MCF 10A (cell line): ENCODE results near the gene CNOT10. TPM values are rescaled to one million over a fixed set of nuclear protein-coding genes. Genes with fewer than 3 reads are reported as not detected.
"Not testable (repeated sequence)": the region's sequence is repeated elsewhere in the genome, so short reads cannot be mapped to it uniquely, and the experiment has no call there.

ENCODE experiments used
- BruUV-seq: library from RNA; stranded (reverse); fragments of 400-500 nt; replicated peaks from 2 replicates; lab custom pipeline; 2021; lab: Mats Ljungman, UMichigan
- CTCF ChIA-PET: fragments of 300-600 bp; sonication (Branson Sonifier 250); formaldehyde crosslinking; extraction: SDS; loops from one replicate; lab custom pipeline; 2021; ENCODE audit warnings: antibody characterized with exemption, inconsistent platforms; lab: Yijun Ruan, JAX
- POLR2A ChIA-PET: fragments of 300-600, 350-650 bp; sonication (Branson Sonifier 250); formaldehyde crosslinking; extraction: SDS; loops from one replicate; lab custom pipeline; 2020; ENCODE audit warnings: antibody characterized with exemption, inconsistent platforms; lab: Yijun Ruan, JAX
- DNase-seq: peaks from one replicate; pipeline ENCODE4 v3.0.0-alpha.2; 2018; ENCODE audit not compliant: unreplicated experiment
- H3K27ac Mint-ChIP-seq: one replicate; pipeline ENCODE4 v1.8.0; 2022; ENCODE audit warnings: mild to moderate bottlenecking, low read depth, mixed read lengths; ENCODE audit not compliant: unreplicated experiment
- H3K27me3 Mint-ChIP-seq: one replicate; pipeline ENCODE4 v1.8.0; 2022; ENCODE audit warnings: mixed read lengths; ENCODE audit not compliant: insufficient read depth, unreplicated experiment
- H3K36me3 Mint-ChIP-seq: one replicate; pipeline ENCODE4 v1.8.0; 2022; ENCODE audit warnings: mild to moderate bottlenecking, moderate library complexity, mixed read lengths; ENCODE audit not compliant: insufficient read depth, unreplicated experiment
- H3K4me1 Mint-ChIP-seq: one replicate; pipeline ENCODE4 v1.8.0; 2022; ENCODE audit warnings: mixed read lengths; ENCODE audit not compliant: insufficient read depth, unreplicated experiment
- H3K4me3 Mint-ChIP-seq: one replicate; pipeline ENCODE4 v1.8.0; 2022; ENCODE audit warnings: mild to moderate bottlenecking, moderate library complexity, mixed read lengths; ENCODE audit not compliant: unreplicated experiment
- H3K9me3 Mint-ChIP-seq: one replicate; pipeline ENCODE4 v1.8.0; 2022; ENCODE audit warnings: mixed read lengths; ENCODE audit not compliant: unreplicated experiment
- intact Hi-C: fragments of 100-400 bp; cut with micrococcal nuclease; formaldehyde crosslinking; loops from 2 replicates; pipeline ENCODE4 v1.14.1; 2022
- total RNA-seq: library from RNA; stranded (reverse); gene quantifications from 2 replicates; pipeline ENCODE4 v1.2.3, GENCODE V29; 2022
- TF ChIP-seq, protein P1 (sequence below): fragments of 200-600 bp; IDR thresholded peaks from one replicate; pipeline ENCODE4 v1.8.0; 2022; ENCODE audit warnings: antibody characterized with exemption, mild to moderate bottlenecking; ENCODE audit not compliant: unreplicated experiment

The CNOT10 gene
- total RNA-seq, 1 experiment from 2014 or later, result 53.1 TPM

GRCh38 chr3:32643816-32644215 lies 41.2 kb upstream of the CNOT10 start:
- ChIA-PET POLR2A (no interaction called here), CTCF (interaction anchor here (0.6 kb wide), 4 partner anchors 16 to 357 kb away, joined by 3 to 4 read pairs (median 3); no protein-coding TSS in a partner anchor)
- TF ChIP-seq, protein P1, sequence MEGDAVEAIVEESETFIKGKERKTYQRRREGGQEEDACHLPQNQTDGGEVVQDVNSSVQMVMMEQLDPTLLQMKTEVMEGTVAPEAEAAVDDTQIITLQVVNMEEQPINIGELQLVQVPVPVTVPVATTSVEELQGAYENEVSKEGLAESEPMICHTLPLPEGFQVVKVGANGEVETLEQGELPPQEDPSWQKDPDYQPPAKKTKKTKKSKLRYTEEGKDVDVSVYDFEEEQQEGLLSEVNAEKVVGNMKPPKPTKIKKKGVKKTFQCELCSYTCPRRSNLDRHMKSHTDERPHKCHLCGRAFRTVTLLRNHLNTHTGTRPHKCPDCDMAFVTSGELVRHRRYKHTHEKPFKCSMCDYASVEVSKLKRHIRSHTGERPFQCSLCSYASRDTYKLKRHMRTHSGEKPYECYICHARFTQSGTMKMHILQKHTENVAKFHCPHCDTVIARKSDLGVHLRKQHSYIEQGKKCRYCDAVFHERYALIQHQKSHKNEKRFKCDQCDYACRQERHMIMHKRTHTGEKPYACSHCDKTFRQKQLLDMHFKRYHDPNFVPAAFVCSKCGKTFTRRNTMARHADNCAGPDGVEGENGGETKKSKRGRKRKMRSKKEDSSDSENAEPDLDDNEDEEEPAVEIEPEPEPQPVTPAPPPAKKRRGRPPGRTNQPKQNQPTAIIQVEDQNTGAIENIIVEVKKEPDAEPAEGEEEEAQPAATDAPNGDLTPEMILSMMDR, result no peak
- Mint-ChIP-seq H3K27ac (no peak overlapping the region), H3K36me3 (no peaks in the 10 kb centered on the region), H3K9me3 (no peaks in the 10 kb centered on the region), H3K27me3 (peaks cover 22% of the 10 kb centered on the region), H3K4me1 (no peaks in the 10 kb centered on the region), H3K4me3 (no peak overlapping the region)
- BruUV-seq, result no TSS peak
- no peak for DNase-seq
- intact Hi-C loops, result no loop called here

GRCh38 chr3:32644380-32644779 lies 40.6 kb upstream of the CNOT10 start:
- no peak overlapping the region for H3K4me3 Mint-ChIP-seq
- H3K36me3 Mint-ChIP-seq, result no peaks in the 10 kb centered on the region
- peaks cover 22% of the 10 kb centered on the region for H3K27me3 Mint-ChIP-seq
- H3K27ac Mint-ChIP-seq, result no peak overlapping the region
- CTCF ChIA-PET, result interaction anchor here (0.6 kb wide), 1 partner anchor 177 kb away, joined by 3 read pairs; no protein-coding TSS in a partner anchor
- TF ChIP-seq, protein P1, result no peak
- DNase-seq, result no peak
- no peaks in the 10 kb centered on the region for H3K9me3 Mint-ChIP-seq
- intact Hi-C loops, result no loop called here
- POLR2A ChIA-PET, result no interaction called here
- BruUV-seq, result no TSS peak
- H3K4me1 Mint-ChIP-seq, result no peaks in the 10 kb centered on the region

DNA sequence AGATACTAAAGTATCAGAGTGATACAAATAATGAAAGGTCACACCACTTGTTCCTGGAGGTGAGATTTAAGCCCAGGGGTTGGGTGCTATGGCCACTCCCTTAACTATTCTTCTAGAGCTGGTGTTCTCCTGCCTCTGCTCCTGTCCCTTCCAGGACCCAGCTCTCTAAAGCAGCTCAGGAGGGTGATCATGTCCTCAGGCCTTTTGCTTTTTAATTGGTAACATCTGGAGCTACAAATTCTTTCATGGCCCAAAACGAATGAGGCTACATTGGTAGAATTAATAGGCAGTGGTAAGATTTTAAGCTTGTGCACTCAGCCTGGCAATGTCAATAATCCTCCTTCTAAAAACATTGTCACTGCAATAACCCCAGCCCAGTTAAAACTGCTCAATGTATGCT lies 38.2 kb upstream of the CNOT10 start:
- CTCF ChIA-PET, result interaction anchor here (0.6 to 0.9 kb wide), 2 partner anchors 136 to 743 kb away, joined by 3 read pairs; no protein-coding TSS in a partner anchor
- no TSS peak for BruUV-seq
- no peaks in the 10 kb centered on the region for H3K36me3 Mint-ChIP-seq
- TF ChIP-seq, protein P1, result no peak
- POLR2A ChIA-PET, result interaction anchor here (0.7 kb wide), 1 partner anchor 206 kb away, joined by 3 read pairs; no protein-coding TSS in a partner anchor
- intact Hi-C loops, result no loop called here
- no peak for DNase-seq
- no peaks in the 10 kb centered on the region for H3K9me3 Mint-ChIP-seq
- no peaks in the 10 kb centered on the region for H3K4me1 Mint-ChIP-seq
- H3K27ac Mint-ChIP-seq, result no peak overlapping the region
- no peak overlapping the region for H3K4me3 Mint-ChIP-seq
- no peaks in the 10 kb centered on the region for H3K27me3 Mint-ChIP-seq

- H3K27ac Mint-ChIP-seq, DNase-seq, intact Hi-C loops, H3K4me1 Mint-ChIP-seq, BruUV-seq, H3K9me3 Mint-ChIP-seq, H3K4me3 Mint-ChIP-seq, H3K36me3 Mint-ChIP-seq: not testable (repeated sequence)
- ChIA-PET CTCF (interaction anchor here (0.6 to 1.4 kb wide), 7 partner anchors 10 to 345 kb away, joined by 3 to 6 read pairs (median 4); no protein-coding TSS in a partner anchor), POLR2A (interaction anchor here (0.5 kb wide), 1 partner anchor 270 kb away, joined by 3 read pairs; no protein-coding TSS in a partner anchor)
- H3K27me3 Mint-ChIP-seq, result peaks cover 30% of the 10 kb centered on the region
These were observed 32.5 kb upstream of the CNOT10 start for GRCh38 chr3:32652337-32653100.
